IMR-90 (cell line): ENCODE data around the gene RUBCN. TPM values are rescaled to one million over a fixed set of nuclear protein-coding genes. Genes with fewer than 3 reads are reported as not detected.

Experiments used
- ATAC-seq: fragments of 200-7000 bp; cut with Tn5 transposase; 2 replicates; pipeline ENCODE4 v1.9.1; 2020; ENCODE audit warnings: low read depth, mild to moderate bottlenecking, moderate library complexity
- BruUV-seq: library from RNA; stranded (reverse); fragments of 400-500 nt; replicated peaks from 2 replicates; lab custom pipeline; 2021; lab: Mats Ljungman, UMichigan
- CTCF ChIA-PET: fragments of 300-600 bp; formaldehyde crosslinking; extraction: SDS; loops from one replicate; lab custom pipeline; 2021; ENCODE audit warnings: antibody characterized with exemption; lab: Yijun Ruan, JAX
- POLR2A ChIA-PET: fragments of 300-600 bp; sonication (Branson Sonifier 250); formaldehyde crosslinking; loops from one replicate; lab custom pipeline; 2022; ENCODE audit warnings: antibody characterized with exemption; ENCODE audit not compliant: unreplicated experiment; lab: Charles Lee
- DNase-seq: peaks from one replicate; pipeline ENCODE4 v3.0.0; 2013
- H2AFZ ChIP-seq: replicated peaks from 2 replicates; pipeline ENCODE3; 2013; ENCODE audit warnings: low read length, mild to moderate bottlenecking; ENCODE audit not compliant: poor library complexity
- H2AK5ac ChIP-seq: 2 replicates; pipeline ENCODE4 v1.6.1; 2013; ENCODE audit warnings: low read depth, low read length, inconsistent platforms
- H2AK9ac ChIP-seq: replicated peaks from 2 replicates; pipeline ENCODE3; 2013; ENCODE audit warnings: mild to moderate bottlenecking, low read depth, low read length, moderate library complexity; ENCODE audit not compliant: poor library complexity
- H2BK120ac ChIP-seq: 2 replicates; pipeline ENCODE4 v1.6.1; 2013; ENCODE audit warnings: low read depth, low read length, inconsistent platforms
- H2BK15ac ChIP-seq: 3 replicates; pipeline ENCODE4 v1.6.1; 2013; ENCODE audit warnings: low read depth, low read length, inconsistent platforms
- H2BK20ac ChIP-seq: 2 replicates; pipeline ENCODE4 v1.6.1; 2013; ENCODE audit warnings: low read depth, mild to moderate bottlenecking, inconsistent platforms, low read length, moderate library complexity
- H2BK5ac ChIP-seq: 2 replicates; pipeline ENCODE4 v1.6.1; 2013; ENCODE audit warnings: mild to moderate bottlenecking, low read depth, low read length, inconsistent platforms; ENCODE audit not compliant: poor library complexity, severe bottlenecking
- H3K14ac ChIP-seq: replicated peaks from 2 replicates; pipeline ENCODE4 v1.6.1; 2013; ENCODE audit warnings: low read depth, low read length, inconsistent platforms
- H3K18ac ChIP-seq: 2 replicates; pipeline ENCODE4 v1.6.1; 2013; ENCODE audit warnings: low read depth, low read length, control low read depth
- H3K23ac ChIP-seq: 2 replicates; pipeline ENCODE4 v1.6.1; 2013; ENCODE audit warnings: low read depth, low read length, inconsistent platforms
- H3K27ac ChIP-seq: 2 replicates; pipeline ENCODE4 v1.5.1; 2013; ENCODE audit warnings: mild to moderate bottlenecking, control low read depth, low read length; ENCODE audit not compliant: insufficient read depth
- H3K27me3 ChIP-seq: 2 replicates; pipeline ENCODE4 v1.6.1; 2013; ENCODE audit warnings: low read length; ENCODE audit not compliant: control insufficient read depth, insufficient read depth
- H3K36me3 ChIP-seq: 2 replicates; pipeline ENCODE4 v1.6.1; 2013; ENCODE audit warnings: low read length, mixed read lengths; ENCODE audit not compliant: control insufficient read depth, insufficient read depth
- H3K4ac ChIP-seq: 2 replicates; pipeline ENCODE4 v1.6.1; 2013; ENCODE audit warnings: low read depth, low read length, inconsistent platforms
- H3K4me1 ChIP-seq: 2 replicates; pipeline ENCODE4 v1.6.1; 2013; ENCODE audit warnings: low read length, mixed read lengths; ENCODE audit not compliant: control insufficient read depth, insufficient read depth
- H3K4me2 ChIP-seq: 2 replicates; pipeline ENCODE4 v1.6.1; 2013; ENCODE audit warnings: low read depth, mild to moderate bottlenecking, control low read depth, low read length, moderate library complexity
- H3K4me3 ChIP-seq: 2 replicates; pipeline ENCODE4 v1.5.1; 2013; ENCODE audit warnings: low read depth, mild to moderate bottlenecking, control low read depth, low read length, moderate library complexity; ENCODE audit not compliant: insufficient read depth
- H3K56ac ChIP-seq: 2 replicates; pipeline ENCODE4 v1.6.1; 2013; ENCODE audit warnings: low read length, inconsistent platforms; ENCODE audit not compliant: insufficient read depth; ENCODE audit errors: extremely low read depth
- H3K79me1 ChIP-seq, 2 experiments: 2 replicates each; pipeline ENCODE4 v1.6.1; 2013; ENCODE audit warnings: low read length in 2 of 2, inconsistent platforms in 1 of 2, low read depth in 1 of 2
- H3K9ac ChIP-seq: 2 replicates; pipeline ENCODE4 v1.6.1; 2013; ENCODE audit warnings: low read depth, low read length, control low read depth
- H3K9me1 ChIP-seq: 2 replicates; pipeline ENCODE4 v1.6.1; 2013; ENCODE audit warnings: low read length, inconsistent platforms; ENCODE audit not compliant: insufficient read depth
- H3K9me3 ChIP-seq: 2 replicates; pipeline ENCODE4 v1.6.1; 2013; ENCODE audit warnings: low read length; ENCODE audit not compliant: control insufficient read depth, insufficient read depth
- H4K20me1 ChIP-seq: 2 replicates; pipeline ENCODE4 v1.6.1; 2013; ENCODE audit warnings: low read length, inconsistent platforms; ENCODE audit not compliant: insufficient read depth
- H4K5ac ChIP-seq: 2 replicates; pipeline ENCODE4 v1.6.1; 2013; ENCODE audit warnings: mild to moderate bottlenecking, low read depth, low read length, control low read depth
- H4K8ac ChIP-seq, 2 experiments: 2 replicates each; pipeline ENCODE4 v1.6.1; 2013; ENCODE audit warnings: low read depth in 2 of 2, low read length in 2 of 2, control low read depth in 1 of 2, inconsistent platforms in 1 of 2
- H4K91ac ChIP-seq: 2 replicates; pipeline ENCODE4 v1.6.1; 2013; ENCODE audit warnings: low read depth, low read length, inconsistent platforms; ENCODE audit not compliant: insufficient read depth
- BHLHE40 ChIP-seq: fragments of 150-350 bp; IDR thresholded peaks from 2 replicates; pipeline ENCODE4 v1.6.1; 2016; ENCODE audit warnings: mild to moderate bottlenecking, low read depth, low read length
- CEBPB ChIP-seq: IDR thresholded peaks from 2 replicates; pipeline ENCODE4 v1.6.1; 2012; ENCODE audit warnings: low read depth, low read length, improper control_type of control experiment
- CHD1 ChIP-seq: IDR thresholded peaks from 2 replicates; pipeline ENCODE4 v1.6.1; 2012; ENCODE audit warnings: low read depth, low read length, improper control_type of control experiment
- FOS ChIP-seq: fragments of 150-350 bp; IDR thresholded peaks from 2 replicates; pipeline ENCODE4 v1.6.1; 2016; ENCODE audit warnings: low read depth, low read length
- MAFK ChIP-seq: IDR thresholded peaks from 2 replicates; pipeline ENCODE4 v1.6.1; 2012; ENCODE audit warnings: low read depth, low read length, improper control_type of control experiment
- MAZ ChIP-seq: IDR thresholded peaks from 2 replicates; pipeline ENCODE4 v1.6.1; 2012; ENCODE audit warnings: low read depth, mild to moderate bottlenecking, low read length, improper control_type of control experiment, moderate library complexity, borderline replicate concordance
- MXI1 ChIP-seq: IDR thresholded peaks from 2 replicates; pipeline ENCODE4 v1.6.1; 2012; ENCODE audit warnings: low read depth, mild to moderate bottlenecking, low read length, moderate library complexity, borderline replicate concordance
- NFE2L2 ChIP-seq: fragments of 150-350 bp; IDR thresholded peaks from 2 replicates; pipeline ENCODE4 v1.6.1; 2016; ENCODE audit warnings: low read depth, mild to moderate bottlenecking, low read length
- POLR2A ChIP-seq: IDR thresholded peaks from 2 replicates; pipeline ENCODE4 v1.6.1; 2012; ENCODE audit warnings: mild to moderate bottlenecking, low read depth, low read length
- RAD21 ChIP-seq: IDR thresholded peaks from 2 replicates; pipeline ENCODE4 v1.6.1; 2012; ENCODE audit warnings: low read length, improper control_type of control experiment
- RCOR1 ChIP-seq: IDR thresholded peaks from 2 replicates; pipeline ENCODE4 v1.6.1; 2012; ENCODE audit warnings: mild to moderate bottlenecking, low read length, improper control_type of control experiment; ENCODE audit not compliant: insufficient replicate concordance
- RFX5 ChIP-seq: IDR thresholded peaks from 2 replicates; pipeline ENCODE4 v1.8.0; 2012; ENCODE audit warnings: low read depth, mild to moderate bottlenecking, low read length, moderate library complexity
- SMC3 ChIP-seq: fragments of 150-350 bp; IDR thresholded peaks from 2 replicates; pipeline ENCODE4 v1.6.1; 2016; ENCODE audit warnings: low read depth, mild to moderate bottlenecking, antibody characterized with exemption, low read length, moderate library complexity
- USF2 ChIP-seq: fragments of 150-350 bp; IDR thresholded peaks from 2 replicates; pipeline ENCODE4 v1.6.1; 2017; ENCODE audit warnings: mild to moderate bottlenecking, antibody characterized with exemption, low read length, low read depth
- WGBS, 2 experiments: methylation state at CpG; one replicate each; pipeline versions ENCODE4 v1.1.5 to v1.1.7; 2013; ENCODE audit warnings: missing lambda C conversion rate in 2 of 2; ENCODE audit not compliant: insufficient read length in 1 of 2; ENCODE audit errors: extremely low coverage in 2 of 2; 5-methylcytosine and 5-hydroxymethylcytosine counted together
- dilution Hi-C: fragments of 300-500 bp; cut with HindIII; formaldehyde crosslinking; loops from one replicate; pipeline ENCODE4 v1.14.3; 2018; ENCODE audit warnings: low sequenced_read_pairs; ENCODE audit not compliant: unreplicated experiment
- in situ Hi-C: fragments of 300-500 bp; cut with MboI; formaldehyde crosslinking; loops from 3 replicates; pipeline ENCODE4 v1.14.3; 2019; ENCODE audit warnings: low sequenced_read_pairs, inconsistent platforms, mixed read lengths
- intact Hi-C: fragments of 100-400 bp; cut with micrococcal nuclease; formaldehyde crosslinking; loops from 2 replicates; pipeline ENCODE4 v1.10.0; 2022
- polyA plus RNA-seq, 3 experiments: library from polyadenylated mRNA; depleted of rRNA; stranded (reverse); fragments of >200 nt; gene quantifications; 2 replicates each; pipeline ENCODE4 v1.2.3, GENCODE V29; 2012; ENCODE audit warnings: low replicate concordance in 1 of 3
- total RNA-seq: library from RNA; depleted of rRNA; stranded (reverse); fragments of >200 nt; gene quantifications from 2 replicates; pipeline ENCODE4 v1.2.3, GENCODE V29; 2012
- TF ChIP-seq, protein P1 (sequence below): fragments of 150-350 bp; IDR thresholded peaks from 2 replicates; pipeline ENCODE4 v1.6.1; 2016; ENCODE audit warnings: low read depth, mild to moderate bottlenecking, low read length, moderate library complexity, borderline replicate concordance

Gene RUBCN
- total and polyA plus RNA-seq, 2 of the 4 experiments (the other 2 are of a cell fraction) = 10.8 to 12.6 TPM

- no peak overlapping the region for H3K4ac ChIP-seq
- CTCF ChIA-PET = interaction anchor here (0.6 kb wide), 1 partner anchor 29 kb away, joined by 5 read pairs; no protein-coding TSS in a partner anchor
- no peaks in the 10 kb centered on the region for H3K27me3 ChIP-seq
- H2AK5ac ChIP-seq = no peak overlapping the region
- POLR2A ChIA-PET = no interaction called here
- dilution Hi-C loops = no loop called here
- no peak overlapping the region for H3K14ac ChIP-seq
- in situ Hi-C loops = no loop called here
- H3K4me2 ChIP-seq = no peak overlapping the region
- no peak overlapping the region for H3K4me3 ChIP-seq
- no peak overlapping the region for H3K9ac ChIP-seq
- TF ChIP-seq, protein P1, sequence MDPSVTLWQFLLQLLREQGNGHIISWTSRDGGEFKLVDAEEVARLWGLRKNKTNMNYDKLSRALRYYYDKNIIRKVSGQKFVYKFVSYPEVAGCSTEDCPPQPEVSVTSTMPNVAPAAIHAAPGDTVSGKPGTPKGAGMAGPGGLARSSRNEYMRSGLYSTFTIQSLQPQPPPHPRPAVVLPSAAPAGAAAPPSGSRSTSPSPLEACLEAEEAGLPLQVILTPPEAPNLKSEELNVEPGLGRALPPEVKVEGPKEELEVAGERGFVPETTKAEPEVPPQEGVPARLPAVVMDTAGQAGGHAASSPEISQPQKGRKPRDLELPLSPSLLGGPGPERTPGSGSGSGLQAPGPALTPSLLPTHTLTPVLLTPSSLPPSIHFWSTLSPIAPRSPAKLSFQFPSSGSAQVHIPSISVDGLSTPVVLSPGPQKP = no peak
- TF ChIP-seq CHD1 (no peak), MAFK (no peak), RCOR1 (no peak), NFE2L2 (no peak), USF2 (no peak), SMC3 (no peak), POLR2A (no peak), RFX5 (no peak), RAD21 (no peak), MXI1 (no peak), MAZ (no peak), CEBPB (no peak), BHLHE40 (no peak), FOS (no peak)
- no peak overlapping the region for H4K91ac ChIP-seq
- no peak overlapping the region for H2BK120ac ChIP-seq
- ATAC-seq = no peak
- H3K4me1 ChIP-seq = no peaks in the 10 kb centered on the region
- no peak overlapping the region for H2BK20ac ChIP-seq
- no peaks in the 10 kb centered on the region for H3K9me3 ChIP-seq
- BruUV-seq = no TSS peak
- H4K20me1 ChIP-seq = no peaks in the 10 kb centered on the region
- no peak overlapping the region for H2BK15ac ChIP-seq
- no peak overlapping the region for H3K23ac ChIP-seq
- H3K36me3 ChIP-seq = peaks cover 25% of the 10 kb centered on the region
- no peak overlapping the region for H4K5ac ChIP-seq
- DNase-seq = no peak
- H3K79me1 ChIP-seq = peaks cover 0 to 4% of the 10 kb centered on the region in 2 experiments; a peak in 1 of 4 replicates
- no peak overlapping the region for H2AFZ ChIP-seq
- no peak overlapping the region for H3K56ac ChIP-seq
- peaks cover 15% of the 10 kb centered on the region for H3K9me1 ChIP-seq
- intact Hi-C loops = no loop called here
- H2AK9ac ChIP-seq = peak overlapping the region; percentile 81
- H4K8ac ChIP-seq = no peak overlapping the region
- no peak overlapping the region for H2BK5ac ChIP-seq
- no peak overlapping the region for H3K18ac ChIP-seq
- WGBS, 2 experiments = 82% methylated on average over 6 of the region's 13 CpGs; no CpG with 5 or more reads in 1 of the 2 experiments
- no peak overlapping the region for H3K27ac ChIP-seq
These were observed 53.5 kb downstream of the RUBCN start for GRCh38 chr3:197683191-197683590.
